Measurements from ENCODE around the gene KPNB1.

GRCh38 chr17:47690121-47690520 lies 40.4 kb downstream of the KPNB1 start:
- TF ChIP-seq, protein P1, sequence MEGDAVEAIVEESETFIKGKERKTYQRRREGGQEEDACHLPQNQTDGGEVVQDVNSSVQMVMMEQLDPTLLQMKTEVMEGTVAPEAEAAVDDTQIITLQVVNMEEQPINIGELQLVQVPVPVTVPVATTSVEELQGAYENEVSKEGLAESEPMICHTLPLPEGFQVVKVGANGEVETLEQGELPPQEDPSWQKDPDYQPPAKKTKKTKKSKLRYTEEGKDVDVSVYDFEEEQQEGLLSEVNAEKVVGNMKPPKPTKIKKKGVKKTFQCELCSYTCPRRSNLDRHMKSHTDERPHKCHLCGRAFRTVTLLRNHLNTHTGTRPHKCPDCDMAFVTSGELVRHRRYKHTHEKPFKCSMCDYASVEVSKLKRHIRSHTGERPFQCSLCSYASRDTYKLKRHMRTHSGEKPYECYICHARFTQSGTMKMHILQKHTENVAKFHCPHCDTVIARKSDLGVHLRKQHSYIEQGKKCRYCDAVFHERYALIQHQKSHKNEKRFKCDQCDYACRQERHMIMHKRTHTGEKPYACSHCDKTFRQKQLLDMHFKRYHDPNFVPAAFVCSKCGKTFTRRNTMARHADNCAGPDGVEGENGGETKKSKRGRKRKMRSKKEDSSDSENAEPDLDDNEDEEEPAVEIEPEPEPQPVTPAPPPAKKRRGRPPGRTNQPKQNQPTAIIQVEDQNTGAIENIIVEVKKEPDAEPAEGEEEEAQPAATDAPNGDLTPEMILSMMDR (IDR thresholded peaks at IDR 0.05; ENCODE audit: insufficient read depth, low read length), result no peak
- TF ChIP-seq REST (IDR thresholded peaks at IDR 0.05; ENCODE audit: insufficient replicate concordance, low read depth) (no peak), POLR2AphosphoS5 (IDR thresholded peaks at IDR 0.05; ENCODE audit: low read depth) (no peak), SPI1 (IDR thresholded peaks at IDR 0.05; ENCODE audit: borderline replicate concordance, low read depth) (no peak)
